Retinal pigment epithelial cell (primary cell): Measurements from ENCODE around the gene ASTL.
A peak's percentile ranks its signal among the peaks of the same experiment; 100 is the strongest.

Source experiments
- DNase-seq: peaks from one replicate; pipeline ENCODE4 v3.0.0-alpha.2; 2010; ENCODE audit warnings: low read depth
- H3K4me3 ChIP-seq: 2 replicates; pipeline ENCODE4 v1.5.1; 2011; ENCODE audit warnings: mild to moderate bottlenecking, low read length, control low read depth, moderate library complexity
- TF ChIP-seq, protein P1 (sequence below): conservative IDR thresholded peaks from 2 replicates; pipeline ENCODE4 v1.5.1; 2011; ENCODE audit warnings: low read depth, low read length, control low read depth, inconsistent platforms

ASTL gene

DNA sequence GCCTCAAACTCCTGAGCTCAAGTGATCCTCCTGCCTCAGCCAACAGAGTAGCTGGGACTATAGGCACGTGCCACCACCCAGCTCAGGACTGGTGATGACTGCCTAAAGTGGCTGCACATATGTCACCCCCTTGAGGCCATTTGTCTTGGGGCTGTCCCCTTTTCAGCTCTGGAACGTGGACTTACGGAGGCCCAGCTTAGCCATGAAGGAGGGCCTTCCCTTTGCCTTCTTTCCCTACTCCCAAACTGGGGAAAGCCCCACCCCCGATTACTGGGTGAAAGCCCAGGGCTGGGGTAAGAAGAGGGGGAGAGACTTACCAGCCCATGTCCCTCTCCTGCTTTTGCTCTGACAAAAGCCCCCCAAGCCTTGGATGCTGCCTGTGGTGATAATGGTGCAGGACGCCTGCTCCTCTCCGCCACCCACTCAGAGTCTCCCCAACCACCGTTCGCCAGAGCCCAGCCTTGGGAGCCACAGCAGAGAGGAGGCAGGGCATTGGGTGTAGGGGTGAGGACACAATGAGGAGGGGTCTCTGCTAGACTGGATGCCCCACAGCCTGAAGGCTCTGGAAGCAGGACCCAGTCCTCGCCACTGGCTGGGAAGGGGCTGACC, 9.4 kb upstream of the ASTL start:
- TF ChIP-seq, protein P1, sequence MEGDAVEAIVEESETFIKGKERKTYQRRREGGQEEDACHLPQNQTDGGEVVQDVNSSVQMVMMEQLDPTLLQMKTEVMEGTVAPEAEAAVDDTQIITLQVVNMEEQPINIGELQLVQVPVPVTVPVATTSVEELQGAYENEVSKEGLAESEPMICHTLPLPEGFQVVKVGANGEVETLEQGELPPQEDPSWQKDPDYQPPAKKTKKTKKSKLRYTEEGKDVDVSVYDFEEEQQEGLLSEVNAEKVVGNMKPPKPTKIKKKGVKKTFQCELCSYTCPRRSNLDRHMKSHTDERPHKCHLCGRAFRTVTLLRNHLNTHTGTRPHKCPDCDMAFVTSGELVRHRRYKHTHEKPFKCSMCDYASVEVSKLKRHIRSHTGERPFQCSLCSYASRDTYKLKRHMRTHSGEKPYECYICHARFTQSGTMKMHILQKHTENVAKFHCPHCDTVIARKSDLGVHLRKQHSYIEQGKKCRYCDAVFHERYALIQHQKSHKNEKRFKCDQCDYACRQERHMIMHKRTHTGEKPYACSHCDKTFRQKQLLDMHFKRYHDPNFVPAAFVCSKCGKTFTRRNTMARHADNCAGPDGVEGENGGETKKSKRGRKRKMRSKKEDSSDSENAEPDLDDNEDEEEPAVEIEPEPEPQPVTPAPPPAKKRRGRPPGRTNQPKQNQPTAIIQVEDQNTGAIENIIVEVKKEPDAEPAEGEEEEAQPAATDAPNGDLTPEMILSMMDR = no peak
- no peak for DNase-seq
- H3K4me3 ChIP-seq = no peak overlapping the region

DNA sequence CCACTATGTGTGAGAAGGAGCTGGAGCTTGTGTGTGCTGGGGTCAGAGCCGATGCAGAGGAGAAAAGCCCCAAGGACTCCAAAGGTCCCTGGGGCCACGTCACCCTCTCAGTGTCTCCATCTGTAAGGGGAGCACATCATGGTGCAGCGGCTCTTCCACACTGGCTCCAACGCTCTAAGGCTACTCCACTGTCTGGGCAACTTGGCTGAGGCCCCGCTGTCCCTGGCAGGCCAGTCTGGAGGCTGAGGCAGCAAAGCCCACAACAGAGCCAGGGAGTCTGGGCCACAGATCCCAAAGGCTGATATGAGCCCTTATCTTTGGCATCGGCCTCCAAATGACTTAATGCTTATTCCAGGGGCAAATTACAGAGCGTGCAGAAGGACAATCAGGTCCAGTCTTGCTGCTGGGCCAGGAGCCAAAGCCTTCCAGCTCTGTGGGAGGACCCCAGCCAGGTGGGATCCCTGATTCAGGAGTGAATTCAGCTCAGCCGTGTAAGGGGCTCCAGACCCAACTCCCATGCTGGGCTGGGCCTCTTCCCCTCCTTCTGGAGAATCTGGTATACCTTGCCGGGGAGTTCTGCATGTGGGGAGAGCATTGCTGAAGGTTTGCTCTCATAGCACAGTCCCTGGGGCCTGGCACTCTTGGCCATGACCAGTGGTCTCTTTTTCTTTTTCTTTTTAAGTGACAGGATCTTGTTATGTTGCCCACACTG, 8.7 kb upstream of the ASTL start:
- H3K4me3 ChIP-seq = no peak overlapping the region
- peak; percentile 35 for DNase-seq
- TF ChIP-seq, protein P1 = no peak

DNA sequence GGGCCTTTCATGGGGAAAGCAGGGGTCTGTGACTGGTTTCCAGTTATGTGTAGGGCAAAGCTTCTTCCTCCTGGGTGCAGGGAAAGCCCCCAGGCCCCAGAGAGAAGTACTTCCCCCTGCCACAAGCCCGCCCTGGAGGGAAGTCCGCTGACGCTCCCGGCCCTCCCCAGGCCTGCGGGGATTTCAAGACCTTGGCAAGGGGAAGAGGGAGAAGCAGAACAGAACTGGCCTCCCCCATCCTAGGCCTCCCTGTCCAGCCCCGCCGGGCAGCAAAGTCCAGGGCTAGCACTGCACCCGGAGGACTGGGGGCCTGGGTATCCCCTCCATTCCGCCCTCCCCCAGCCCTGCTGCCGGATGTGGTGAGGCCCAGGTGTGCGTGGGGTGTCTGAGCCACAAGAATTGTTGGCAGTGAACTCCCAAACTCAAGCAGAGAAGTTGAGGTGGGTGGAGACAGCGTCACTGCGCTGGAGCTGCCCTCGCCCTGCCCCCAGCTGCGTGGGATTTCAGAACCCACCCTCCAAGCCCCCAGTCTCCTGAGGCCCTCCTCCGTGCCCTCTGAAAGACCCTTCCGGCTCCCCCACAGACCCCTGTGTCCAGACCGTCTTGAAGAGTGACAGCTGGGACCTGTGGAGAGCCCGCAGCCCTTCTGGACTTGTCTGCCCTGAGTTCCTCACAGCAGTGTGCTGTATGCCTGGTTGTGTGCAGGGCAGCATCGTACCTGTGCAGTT, 8.0 kb upstream of the ASTL start:
- TF ChIP-seq, protein P1 = no peak
- DNase-seq = no peak
- no peak overlapping the region for H3K4me3 ChIP-seq

DNA sequence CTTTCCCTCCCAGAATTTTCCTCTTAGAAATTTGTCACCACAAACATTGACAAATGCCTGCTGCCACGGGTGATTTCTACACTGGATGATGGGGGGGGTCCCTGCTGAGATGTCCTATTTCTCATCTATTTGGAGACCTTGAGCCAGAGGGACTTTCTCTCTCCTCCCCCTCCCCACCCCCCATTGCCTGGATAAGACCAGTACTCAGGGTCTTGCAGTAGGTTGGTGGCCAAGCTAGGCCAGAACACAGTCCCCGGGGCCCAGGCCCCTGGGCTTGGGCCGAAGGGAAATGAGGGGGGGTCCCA, 7.5 kb upstream of the ASTL start:
- TF ChIP-seq, protein P1 = no peak
- no peak overlapping the region for H3K4me3 ChIP-seq
- DNase-seq = no peak

DNA sequence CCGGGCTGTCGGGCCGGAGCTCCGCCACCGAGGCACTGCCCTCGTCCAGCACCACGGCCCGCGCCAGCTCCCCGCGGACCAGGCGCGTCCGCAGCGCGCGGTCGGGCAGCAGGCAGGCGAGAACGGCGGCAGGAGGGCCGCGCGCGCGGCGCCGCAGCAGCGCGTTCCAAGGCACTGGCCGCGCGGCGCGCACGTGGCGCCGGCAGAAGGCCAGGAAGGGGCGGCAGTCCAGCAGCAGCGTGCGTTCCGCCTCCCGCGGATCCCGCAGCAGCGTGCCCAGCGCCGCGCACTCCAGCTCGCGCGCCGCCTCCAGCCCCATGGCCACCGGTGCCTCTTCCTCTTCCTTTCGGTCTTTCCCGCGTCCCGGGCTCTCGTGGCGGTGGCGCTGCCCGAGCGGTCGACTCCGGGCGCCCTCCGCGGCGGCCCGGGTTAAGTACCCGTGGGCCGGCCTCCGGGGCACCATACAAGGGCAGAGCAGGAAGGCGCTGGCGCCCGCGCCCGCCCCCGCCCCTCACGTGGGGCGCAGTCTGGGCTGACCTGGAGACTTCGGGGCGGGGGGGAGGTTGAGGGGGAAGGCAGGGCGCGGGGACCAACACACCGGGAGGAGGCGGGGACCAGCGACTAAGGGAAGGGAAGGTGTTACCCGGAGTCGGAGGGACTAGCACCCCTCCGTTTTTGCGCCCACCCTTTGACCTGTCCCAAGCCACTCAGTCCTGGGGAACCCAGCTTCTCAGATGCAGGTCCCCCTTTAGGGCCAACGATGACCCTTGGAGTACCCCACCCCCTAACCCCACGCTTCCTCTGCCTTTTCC, 6.9 kb upstream of the ASTL start, which contains the start of gene DUSP2:
DUSP2 (minus strand) TSS at position 405 of the 812 bp plus-strand sequence; CDS start at position 319, 86 bp downstream.
- TF ChIP-seq, protein P1 = no peak
- H3K4me3 ChIP-seq = peak within 1 kb of the TSS; percentile 46
- peak; percentile 32 for DNase-seq

DNA sequence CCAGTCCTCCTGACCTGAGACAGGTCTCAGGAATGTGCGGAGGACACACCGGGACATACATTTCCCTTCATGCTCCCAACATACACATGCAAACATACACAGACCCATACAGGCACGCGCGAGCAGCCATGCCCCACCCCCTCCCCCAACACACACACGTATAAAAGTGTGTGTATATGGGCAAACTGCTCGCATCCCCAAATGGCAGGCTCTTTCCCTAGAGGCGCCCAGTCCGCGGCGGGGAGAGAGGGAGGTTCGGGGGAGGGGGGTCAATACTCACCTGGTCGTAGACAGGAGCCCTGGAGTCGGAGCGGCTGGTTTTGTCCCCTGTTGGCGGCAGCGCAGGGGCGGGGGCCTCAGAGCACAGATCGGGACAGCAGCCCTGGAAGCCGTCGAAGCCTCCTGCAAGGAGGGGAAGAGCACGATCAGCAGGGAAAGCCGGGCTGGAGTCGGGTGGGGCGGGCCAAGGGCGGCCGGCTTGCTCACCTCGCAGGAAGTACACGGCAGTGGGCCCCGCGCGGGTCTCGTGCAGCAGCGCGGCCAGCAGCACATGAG, 6.3 kb upstream of the ASTL start:
- TF ChIP-seq, protein P1 = no peak
- peak overlapping the region; percentile 46 for H3K4me3 ChIP-seq
- no peak for DNase-seq
